ENCODE measurements around the gene IFFO2.

Gene IFFO2

GRCh38 chr1:18949686-18950400 lies 6.6 kb downstream of the IFFO2 start:
- DNase-seq = no peak

GRCh38 chr1:18948913-18949685 lies 7.4 kb downstream of the IFFO2 start:
- no peak for DNase-seq

GRCh38 chr1:18948048-18948912 lies 8.2 kb downstream of the IFFO2 start:
- no peak for DNase-seq

- no peak for DNase-seq
Observed at GRCh38 chr1:18947570-18947969, 8.9 kb downstream of the IFFO2 start.

GRCh38 chr1:18946550-18947381 lies 9.7 kb downstream of the IFFO2 start:
- no peak for DNase-seq

- no peak for DNase-seq
Observed at GRCh38 chr1:18945401-18945849, 11.1 kb downstream of the IFFO2 start.

GRCh38 chr1:18944810-18945209 lies 11.7 kb downstream of the IFFO2 start:
- DNase-seq = no peak

- DNase-seq = no peak
Observed at GRCh38 chr1:18943914-18944572, 12.4 kb downstream of the IFFO2 start.

GRCh38 chr1:18943162-18943561 lies 13.3 kb downstream of the IFFO2 start:
- no peak for DNase-seq

- DNase-seq = no peak
Observed at GRCh38 chr1:18942340-18942739, 14.1 kb downstream of the IFFO2 start.

GRCh38 chr1:18941221-18942141 lies 15.0 kb downstream of the IFFO2 start:
- DNase-seq = no peak

GRCh38 chr1:18940303-18941020 lies 16.0 kb downstream of the IFFO2 start:
- no peak for DNase-seq

- no peak for DNase-seq
Observed at GRCh38 chr1:18939398-18940302, 16.8 kb downstream of the IFFO2 start.

- no peak for DNase-seq
Observed at GRCh38 chr1:18938707-18939070, 17.8 kb downstream of the IFFO2 start.

- no peak for DNase-seq
Observed at GRCh38 chr1:18938008-18938706, 18.3 kb downstream of the IFFO2 start.

- DNase-seq = no peak
Observed at GRCh38 chr1:18937539-18937938, 18.9 kb downstream of the IFFO2 start.

- DNase-seq = no peak
Observed at GRCh38 chr1:18936814-18937481, 19.5 kb downstream of the IFFO2 start.

GRCh38 chr1:18936471-18936813 lies 20.0 kb downstream of the IFFO2 start:
- no peak for DNase-seq
